SKM-1 treated with dmso at 0.1 percent for 144 hours (cell line): ENCODE data around the gene SLC25A34.

ENCODE experiments used
- DNase-seq: peaks from one replicate; lab custom pipeline; 2025; ENCODE audit not compliant: unreplicated experiment; lab: John Stamatoyannopoulos, UW

SLC25A34 gene

GRCh38 chr1:15732686-15733081 lies 3.4 kb upstream of the SLC25A34 start:
- no peak for DNase-seq

- no peak for DNase-seq
These were observed 2.8 kb upstream of the SLC25A34 start for GRCh38 chr1:15733218-15733725.

DNA sequence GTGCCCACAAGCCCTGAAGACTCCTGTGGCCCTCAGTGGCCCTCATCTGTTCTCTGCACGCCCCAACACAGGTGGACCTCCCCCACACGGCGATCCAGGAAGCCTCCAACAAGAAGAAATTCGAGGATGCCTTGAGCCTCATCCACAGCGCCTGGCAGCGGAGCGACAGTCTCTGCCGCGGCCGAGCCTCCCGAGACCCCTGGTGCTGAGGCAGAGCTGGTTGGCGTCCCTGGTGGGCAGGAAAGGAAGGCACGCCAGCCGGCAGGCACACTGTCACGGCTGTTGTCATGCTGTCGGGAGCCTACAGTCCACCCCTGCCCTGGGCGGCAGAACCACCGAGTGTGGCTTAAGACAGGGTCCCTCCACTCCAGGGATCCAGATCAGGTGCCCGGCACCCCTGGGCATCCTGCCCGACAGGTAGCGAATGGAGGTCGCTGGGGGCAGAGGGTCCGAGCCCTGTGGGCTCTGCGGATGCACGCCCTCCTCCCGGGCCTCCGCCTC lies 2.3 kb upstream of the SLC25A34 start:
- no peak for DNase-seq

GRCh38 chr1:15734296-15734695 lies 1.8 kb upstream of the SLC25A34 start:
- DNase-seq: no peak

DNA sequence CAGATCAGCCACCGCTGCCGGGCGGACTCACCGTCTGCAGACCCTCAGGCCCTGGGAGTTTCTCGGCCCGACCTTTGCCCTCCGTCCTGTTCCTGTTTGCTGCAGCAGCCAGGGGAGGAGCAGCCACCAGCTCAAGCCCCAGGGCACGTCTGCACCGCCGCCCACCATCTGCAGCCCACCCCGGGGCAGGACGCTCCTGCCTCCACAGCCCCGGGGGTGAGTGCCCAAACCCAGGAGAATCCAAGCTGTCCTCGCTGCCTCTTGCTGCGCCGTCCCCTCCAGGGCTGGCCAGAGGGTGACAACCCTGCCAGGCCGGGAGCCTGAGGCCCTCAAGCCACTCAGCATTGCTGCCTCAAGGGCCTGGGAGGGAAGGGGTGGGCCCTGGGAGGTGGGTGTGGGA lies 1.2 kb upstream of the SLC25A34 start:
- no peak for DNase-seq

GRCh38 chr1:15735304-15736037 lies 587 bp upstream of the SLC25A34 start:
- DNase-seq: no peak

GRCh38 chr1:15736892-15737261 lies 819 bp downstream of the SLC25A34 start:
- no peak for DNase-seq

DNA sequence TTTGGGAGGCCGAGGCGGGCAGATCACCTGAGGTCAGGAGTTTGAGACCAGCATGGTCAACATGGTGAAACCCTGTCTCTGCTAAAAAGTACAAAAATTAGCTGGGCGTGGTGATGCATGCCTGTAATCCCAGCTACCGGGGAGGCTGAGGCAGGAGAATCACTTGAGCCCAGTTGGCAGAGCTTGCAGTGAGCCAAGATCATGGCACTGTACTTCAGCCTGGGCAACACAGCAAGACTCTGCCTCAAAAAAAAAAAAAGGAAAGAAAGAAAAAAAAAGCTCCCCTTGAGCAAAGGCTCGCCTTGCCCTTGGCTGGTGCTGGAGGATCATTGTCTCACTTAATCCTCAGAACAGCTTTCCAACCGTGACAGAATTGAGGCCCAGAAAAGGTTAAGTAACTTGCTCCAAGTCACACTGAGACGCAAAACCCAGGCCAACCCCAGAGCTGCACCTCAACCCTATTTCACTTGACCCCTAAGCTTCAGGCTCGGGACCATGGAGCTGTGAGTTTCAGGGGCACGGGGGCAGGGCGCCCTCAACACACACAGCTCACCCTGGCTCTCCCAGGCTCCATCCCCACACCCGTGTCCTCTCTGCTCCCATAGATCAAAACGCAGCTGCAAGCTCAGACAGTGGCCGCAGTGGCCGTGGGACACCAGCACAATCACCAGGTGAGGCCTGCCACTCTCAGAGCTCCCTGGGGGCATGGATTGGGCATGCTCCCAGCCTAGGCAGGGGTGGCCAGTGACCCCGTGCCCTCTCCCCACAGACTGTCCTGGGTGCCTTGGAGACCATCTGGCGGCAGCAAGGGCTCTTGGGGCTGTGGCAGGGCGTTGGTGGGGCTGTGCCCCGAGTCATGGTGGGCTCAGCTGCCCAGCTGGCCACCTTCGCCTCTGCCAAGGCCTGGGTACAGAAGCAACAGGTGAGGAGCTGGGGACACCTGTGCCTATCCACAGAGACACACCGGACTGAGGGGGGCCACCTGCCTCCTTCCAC lies 1.6 kb downstream of the SLC25A34 start:
- no peak for DNase-seq

DNA sequence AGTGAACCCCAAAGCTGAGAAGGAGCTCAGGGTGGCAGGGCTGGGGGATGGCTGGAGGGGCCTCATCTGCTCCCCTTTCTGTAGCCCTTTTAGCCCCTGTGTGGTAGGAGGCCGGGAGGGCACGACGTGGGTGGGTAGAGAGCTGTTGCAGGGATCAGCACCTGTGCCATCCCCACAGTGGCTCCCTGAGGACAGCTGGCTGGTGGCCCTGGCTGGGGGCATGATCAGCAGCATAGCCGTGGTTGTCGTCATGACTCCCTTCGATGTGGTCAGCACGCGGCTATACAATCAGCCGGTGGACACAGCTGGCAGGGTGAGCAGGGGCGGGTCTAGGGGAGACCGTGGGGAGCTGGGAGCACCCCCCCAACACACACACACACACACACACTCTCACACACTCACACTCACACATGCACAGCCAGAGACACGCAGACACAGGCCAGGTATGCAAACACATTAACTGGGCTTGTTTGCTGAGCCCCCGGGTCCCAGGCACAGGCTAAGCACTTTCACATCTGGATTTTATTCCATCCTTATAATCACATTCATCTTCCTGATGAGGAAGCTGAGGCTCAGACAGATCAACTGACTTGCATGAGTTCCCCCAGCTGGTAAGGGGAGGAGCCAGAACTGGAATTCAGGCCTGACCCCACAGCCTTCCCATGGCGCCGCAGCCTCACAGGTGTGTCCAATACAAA lies 2.5 kb downstream of the SLC25A34 start:
- DNase-seq: no peak

- no peak for DNase-seq
These were observed 3.2 kb downstream of the SLC25A34 start for GRCh38 chr1:15739259-15739658.

DNA sequence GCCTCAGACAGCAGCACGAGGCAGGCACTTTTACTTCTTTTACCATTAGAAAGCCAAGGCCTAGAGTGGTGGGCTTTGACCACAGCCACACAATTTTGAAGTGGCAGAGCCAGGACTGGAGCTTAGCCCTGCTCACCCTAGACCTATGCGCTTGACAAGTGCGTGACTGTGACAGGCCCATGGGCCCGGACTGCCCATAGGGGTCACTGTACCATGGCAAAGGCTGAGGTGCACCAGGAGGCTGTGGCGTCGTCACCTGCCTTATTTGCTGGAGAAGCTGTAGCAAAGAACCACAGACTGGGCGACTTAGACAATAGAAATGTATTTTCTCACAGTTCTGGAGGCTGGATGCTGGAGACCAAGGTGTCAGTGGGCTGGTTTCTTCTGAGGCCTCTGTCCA lies 3.7 kb downstream of the SLC25A34 start:
- DNase-seq: no peak

GRCh38 chr1:15740924-15741850 lies 5.1 kb downstream of the SLC25A34 start:
- DNase-seq: peak; percentile 62

DNA sequence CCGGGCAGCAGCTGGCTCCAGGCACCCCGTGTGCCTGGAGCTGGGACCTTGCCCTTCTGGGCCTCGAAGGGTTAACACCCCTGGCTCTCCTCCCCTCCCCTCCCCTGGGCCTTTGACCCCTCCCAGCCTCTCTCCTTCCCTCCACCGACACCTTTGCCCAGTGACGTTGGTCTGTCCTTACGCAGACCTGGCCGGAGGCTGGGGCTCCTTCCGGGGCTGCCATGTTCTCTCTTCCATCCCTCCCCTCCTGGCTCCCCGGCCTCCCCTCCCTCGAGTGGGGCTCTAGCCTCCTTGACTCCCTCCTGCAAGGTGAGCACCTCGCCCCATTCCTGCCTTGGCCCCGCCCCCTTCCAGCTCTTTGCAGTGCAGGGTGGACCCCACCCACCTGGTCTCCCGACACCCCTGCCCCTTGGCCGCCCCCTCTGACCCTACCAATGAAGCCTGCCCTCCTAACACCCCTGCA lies 6.3 kb downstream of the SLC25A34 start, which contains the start of gene TMEM82:
Gene TMEM82 (plus strand): TSS at position 161 of the 463 bp plus-strand sequence. CDS start 61 bp downstream, at position 222.
- DNase-seq: no peak

DNA sequence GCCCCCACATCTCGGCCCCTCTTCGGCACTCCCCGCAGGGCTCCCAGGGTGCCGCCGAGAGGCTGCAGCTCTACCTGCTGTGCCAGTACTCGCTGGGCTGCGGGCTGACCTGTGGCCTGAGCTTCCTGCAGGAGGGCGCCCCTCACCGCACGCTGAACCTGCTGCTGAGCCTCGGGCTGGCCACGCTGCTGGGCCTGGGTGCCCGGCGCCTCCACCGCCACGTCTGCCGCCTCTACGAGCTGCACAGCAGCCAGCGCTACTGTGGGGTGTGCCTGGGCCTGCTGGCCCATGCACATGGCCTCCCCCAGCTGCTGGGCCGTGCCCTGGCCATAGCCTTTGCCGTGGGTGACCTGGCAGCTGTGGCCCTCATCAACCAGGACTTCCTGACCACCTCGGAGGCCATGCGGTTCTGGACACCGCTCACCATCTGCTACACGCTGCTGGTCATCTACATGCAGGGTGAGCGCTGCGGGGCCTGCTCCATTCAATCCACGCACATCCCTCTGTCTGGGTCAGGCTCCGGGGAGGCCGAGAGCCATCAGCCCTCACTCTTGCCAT lies 8.1 kb downstream of the SLC25A34 start:
- no peak for DNase-seq

DNA sequence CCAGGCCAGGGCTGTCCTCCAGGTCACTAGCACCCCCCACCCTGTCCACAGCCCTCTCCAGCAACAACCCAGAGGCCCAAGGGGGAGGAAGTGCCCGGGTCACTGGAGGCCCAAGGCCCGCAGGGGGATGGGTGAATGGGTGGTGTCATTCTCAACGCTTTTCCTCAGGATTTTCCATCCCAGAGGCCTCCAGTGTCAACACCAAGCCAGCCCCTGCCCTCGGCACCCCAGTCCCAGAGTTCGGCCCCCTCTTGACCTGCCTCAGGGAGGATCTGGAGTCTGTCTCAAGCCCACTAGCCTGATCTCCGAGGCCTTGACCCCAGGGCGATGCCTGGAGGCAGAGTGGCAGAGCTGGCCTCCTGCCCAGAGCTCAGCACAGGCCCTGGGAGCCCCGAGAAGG lies 11.3 kb downstream of the SLC25A34 start:
- DNase-seq: no peak

GRCh38 chr1:15748264-15748663 lies 12.2 kb downstream of the SLC25A34 start:
- DNase-seq: no peak

DNA sequence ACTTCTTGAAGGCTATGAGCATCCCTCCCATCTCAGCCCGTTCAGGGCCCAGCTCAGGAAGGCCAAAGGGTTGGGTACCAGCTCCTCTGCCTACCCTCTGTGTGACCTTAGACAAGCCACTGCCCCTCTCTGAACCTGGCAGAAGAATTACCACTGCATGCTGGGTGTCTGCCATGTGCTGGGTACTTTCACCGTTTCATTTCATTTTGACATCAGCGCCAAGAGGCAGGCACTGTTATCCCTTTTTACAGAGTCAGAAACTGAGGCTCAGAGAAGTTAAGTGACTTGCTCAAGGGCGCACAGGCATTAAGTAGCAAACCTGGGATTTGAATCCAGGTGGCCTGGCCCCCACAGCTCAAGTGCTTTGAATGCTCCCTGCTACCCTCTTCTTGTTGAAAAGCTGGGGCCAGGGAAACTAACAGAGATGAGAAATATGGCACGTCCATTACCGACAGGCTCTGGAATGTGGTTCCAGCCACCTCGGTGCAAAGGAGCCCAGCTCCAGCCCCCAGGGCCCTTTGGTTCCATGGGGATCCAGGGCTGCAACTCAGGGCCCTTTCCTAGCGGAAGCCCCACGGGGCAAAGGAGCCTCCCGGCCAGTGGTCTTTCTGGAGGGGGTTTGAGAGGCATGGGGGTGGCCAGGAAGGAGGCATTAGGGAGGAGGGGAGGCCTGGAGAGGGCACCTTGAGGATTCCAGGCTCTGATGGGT lies 12.8 kb downstream of the SLC25A34 start:
- DNase-seq: no peak

- DNase-seq: no peak
These were observed 13.6 kb downstream of the SLC25A34 start for GRCh38 chr1:15749399-15750291.
